HepG2 (cell line): ENCODE data around the gene PRR15L. TPM values are rescaled to one million over a fixed set of nuclear protein-coding genes. Genes with fewer than 3 reads are reported as not detected.

ENCODE experiments used
- FOXP4 ChIP-seq: sonication (generic); formaldehyde crosslinking; IDR thresholded peaks from 2 replicates; pipeline ENCODE4 v1.4.0; 2020; ENCODE audit warnings: missing genetic modification reagents
- HDAC2 ChIP-seq: sonication (generic); formaldehyde crosslinking; IDR thresholded peaks from 2 replicates; pipeline ENCODE4 v1.4.0; 2020; ENCODE audit warnings: missing genetic modification reagents
- HNF1A ChIP-seq, 2 experiments: sonication (generic) in 1 of 2; formaldehyde crosslinking in 1 of 2; IDR thresholded peaks; 2 replicates each; pipeline versions ENCODE4 v1.4.0 to v1.6.1; 2016 to 2020; ENCODE audit warnings: borderline replicate concordance in 1 of 2, low read depth in 1 of 2, mild to moderate bottlenecking in 1 of 2, missing genetic modification reagents in 1 of 2
- HNF4G ChIP-seq, 2 experiments: sonication (generic) in 1 of 2; formaldehyde crosslinking in 1 of 2; IDR thresholded peaks; 2 replicates each; pipeline versions ENCODE4 v1.4.0 to v1.6.1; 2011 to 2020; ENCODE audit warnings: borderline replicate concordance in 2 of 2, low read depth in 2 of 2, mild to moderate bottlenecking in 2 of 2, low read length in 1 of 2, missing genetic modification reagents in 1 of 2, moderate library complexity in 1 of 2
- HNRNPLL ChIP-seq: fragments of 200-400 bp; formaldehyde crosslinking; IDR thresholded peaks from 2 replicates; pipeline ENCODE4 v1.6.1; 2017; ENCODE audit warnings: mild to moderate bottlenecking, low read depth, low read length; ENCODE audit not compliant: poor library complexity, severe bottlenecking
- MIXL1 ChIP-seq: IDR thresholded peaks from 2 replicates; pipeline ENCODE4 v1.6.1; 2016
- SIN3A ChIP-seq: IDR thresholded peaks from 2 replicates; pipeline ENCODE4 v1.6.1; 2011; ENCODE audit warnings: low read depth, mild to moderate bottlenecking, control low read depth, low read length, borderline replicate concordance
- SMAD1 ChIP-seq: sonication (generic); formaldehyde crosslinking; IDR thresholded peaks from 2 replicates; pipeline ENCODE4 v1.4.0; 2020; ENCODE audit warnings: missing genetic modification reagents, low read depth, mild to moderate bottlenecking, borderline replicate concordance
- ZBTB4 ChIP-seq: sonication (generic); formaldehyde crosslinking; IDR thresholded peaks from 2 replicates; pipeline ENCODE4 v1.4.0; 2020; ENCODE audit warnings: missing genetic modification reagents, mild to moderate bottlenecking, borderline replicate concordance
- ZFP36 ChIP-seq: fragments of 150-350 bp; IDR thresholded peaks from 2 replicates; pipeline ENCODE4 v1.6.1; 2018; ENCODE audit warnings: borderline replicate concordance, low read length, low read depth; ENCODE audit not compliant: partially characterized antibody
- ZNF20 ChIP-seq: sonication (generic); formaldehyde crosslinking; IDR thresholded peaks from 2 replicates; pipeline ENCODE4 v1.4.0; 2020; ENCODE audit warnings: mild to moderate bottlenecking, moderate library complexity, missing genetic modification reagents
- ZNF224 ChIP-seq: sonication (generic); formaldehyde crosslinking; IDR thresholded peaks from 2 replicates; pipeline ENCODE4 v1.5.0; 2020; ENCODE audit warnings: mild to moderate bottlenecking, missing genetic modification reagents
- ZNF343 ChIP-seq: sonication (generic); formaldehyde crosslinking; IDR thresholded peaks from 2 replicates; pipeline ENCODE4 v1.4.0; 2020; ENCODE audit warnings: mild to moderate bottlenecking, missing genetic modification reagents
- ZNF350 ChIP-seq: sonication (generic); formaldehyde crosslinking; IDR thresholded peaks from 2 replicates; pipeline ENCODE4 v1.4.0; 2020; ENCODE audit warnings: mild to moderate bottlenecking, low read depth, missing genetic modification reagents, borderline replicate concordance
- ZNF512 ChIP-seq: sonication (generic); formaldehyde crosslinking; IDR thresholded peaks from 2 replicates; pipeline ENCODE4 v1.4.0; 2020; ENCODE audit warnings: mild to moderate bottlenecking, missing genetic modification reagents
- polyA plus RNA-seq, 8 experiments: library from polyadenylated mRNA; depleted of rRNA in 3 of 8; stranded (reverse) in 7 of 8; unstranded in 1 of 8; fragments of >200 nt; fragmentation: Illumina TruSeq in 4 of 8; extraction: Trizol in 4 of 8; gene quantifications; 2 replicates each; pipeline versions ENCODE4 v1.2.1 to v1.2.3, GENCODE V29; 2011 to 2016; ENCODE audit warnings: low read depth in 4 of 8, missing spikeins in 1 of 8, mixed read lengths in 1 of 8; ENCODE audit not compliant: insufficient read depth in 1 of 8
- total RNA-seq, 5 experiments: library from RNA; depleted of rRNA; stranded (reverse); fragments of >200 nt; fragmentation: Illumina TruSeq; extraction: Trizol; gene quantifications; 2 replicates each; pipeline ENCODE4 v1.2.3, GENCODE V29; 2016; ENCODE audit warnings: low read depth in 1 of 5

PRR15L gene
- total and polyA plus RNA-seq, 2 of the 13 experiments (the other 11 are each of a cell fraction or from before 2014, with no cell fraction given): 0.44 to 2.0 TPM

- TF ChIP-seq FOXP4: no peak; the same call in 1 of the 2 replicates
- TF ChIP-seq ZNF20 (CRISPR knock-in tag): no peak
- TF ChIP-seq MIXL1 (CRISPR knock-in tag): peak; percentile 78
- TF ChIP-seq ZNF343 (CRISPR knock-in tag): peak; percentile 36; the same call in 1 of the 2 replicates
- peak; percentile 92 for TF ChIP-seq SIN3A
- no peak for TF ChIP-seq HNF1A (IDR thresholded peaks at IDR 0.05; ENCODE audit: low read depth)
- peak; percentile 53 for TF ChIP-seq HNF1A (CRISPR knock-in tag; IDR thresholded peaks at IDR 0.05; ENCODE audit: borderline replicate concordance)
- no peak for TF ChIP-seq ZNF512
- peak; percentile 93; the same call in 1 of the 2 replicates for TF ChIP-seq ZBTB4 (CRISPR knock-in tag)
- no peak for TF ChIP-seq ZFP36
- TF ChIP-seq SMAD1 (CRISPR knock-in tag): peak; percentile 98
- peak; percentile 24; the same call in 1 of the 2 replicates for TF ChIP-seq HNF4G (IDR thresholded peaks at IDR 0.05; ENCODE audit: borderline replicate concordance, low read depth, low read length)
- no peak for TF ChIP-seq HNF4G (CRISPR knock-in tag; IDR thresholded peaks at IDR 0.05; ENCODE audit: borderline replicate concordance, low read depth)
- no peak; the same call in none of the 2 replicates for TF ChIP-seq HDAC2 (CRISPR knock-in tag)
- TF ChIP-seq ZNF224 (CRISPR knock-in tag): peak; percentile 31; the same call in 1 of the 2 replicates
- TF ChIP-seq ZNF350 (CRISPR knock-in tag): peak; percentile 97
- TF ChIP-seq HNRNPLL: peak; percentile 77
Measured at GRCh38 chr17:47970725-47971499, 13.2 kb upstream of the PRR15L start, which contains the start of gene CDK5RAP3 (continued).
